ENCODE results near the gene PPP1R9B. TPM values are rescaled to one million over a fixed set of nuclear protein-coding genes. Genes with fewer than 3 reads are reported as not detected.

PPP1R9B gene
- total RNA-seq, 1 experiment from 2014 or later: 112 TPM

- no peak overlapping the region; the same call in 1 of the 2 replicates for H3K27ac ChIP-seq (ENCODE audit: low read depth, low read length)
- no TSS peak for BruUV-seq (replicated peaks)
- peaks cover 20% of the 10 kb centered on the region; the same call in 1 of the 2 replicates for H3K79me2 ChIP-seq (ENCODE audit: insufficient read depth, low read length)
- intact Hi-C loops (cut with micrococcal nuclease): no loop called here
- POLR2A ChIA-PET: no interaction called here
- no peak overlapping the region for H3K4me2 ChIP-seq (ENCODE audit: low read length)
- peaks cover 12 to 34% of the 10 kb centered on the region in 2 experiments for H3K4me1 ChIP-seq (ENCODE audit: control insufficient read depth in 1 of 2, insufficient read depth in 2 of 2, low read length in 2 of 2)
- TF ChIP-seq MAX (IDR thresholded peaks at IDR 0.05) (no peak), ATF3 (IDR thresholded peaks at IDR 0.05) (no peak), CEBPB (IDR thresholded peaks at IDR 0.05; ENCODE audit: low read depth) (no peak), SRF (IDR thresholded peaks at IDR 0.05; ENCODE audit: low read depth) (no peak), POLR2A (IDR thresholded peaks at IDR 0.05; ENCODE audit: borderline replicate concordance, extremely low read depth, insufficient read depth, insufficient read length) (no peak), TCF7L2 (IDR thresholded peaks at IDR 0.05; ENCODE audit: borderline replicate concordance, extremely low read depth, insufficient read depth, insufficient read length) (no peak), YY1 (IDR thresholded peaks at IDR 0.05; ENCODE audit: extremely low read depth, insufficient replicate concordance, low read depth, low read length) (no peak), EZH2 (IDR thresholded peaks at IDR 0.05) (no peak), EGR1 (IDR thresholded peaks at IDR 0.05; ENCODE audit: low read depth) (no peak), JUND (IDR thresholded peaks at IDR 0.05) (no peak), ELF1 (IDR thresholded peaks at IDR 0.05; ENCODE audit: borderline replicate concordance, low read depth) (no peak), RAD21 (IDR thresholded peaks at IDR 0.05; ENCODE audit: low read depth) (no peak), CBX3 (IDR thresholded peaks at IDR 0.05; ENCODE audit: low read depth) (no peak), SP1 (IDR thresholded peaks at IDR 0.05; ENCODE audit: low read depth) (no peak), EZH2phosphoT487 (IDR thresholded peaks at IDR 0.05; ENCODE audit: borderline replicate concordance) (no peak), FOSL1 (IDR thresholded peaks at IDR 0.05; ENCODE audit: low read depth) (no peak), SIN3A (IDR thresholded peaks at IDR 0.05; ENCODE audit: low read depth) (no peak), CTCF (IDR thresholded peaks at IDR 0.05 in 2 of 3, conservative IDR thresholded peaks at IDR 0.05 in 1 of 3; ENCODE audit: borderline replicate concordance in 1 of 3, insufficient read depth in 1 of 3, low read depth in 2 of 3, low read length in 2 of 3) (no peak), ZFX (IDR thresholded peaks at IDR 0.05) (no peak), REST (IDR thresholded peaks at IDR 0.05; ENCODE audit: low read depth) (no peak)
- ATAC-seq: no peak
- no peaks in the 10 kb centered on the region for H3K9me3 ChIP-seq (ENCODE audit: control insufficient read depth in 1 of 2, insufficient read depth in 1 of 2, low read depth in 1 of 2, low read length in 2 of 2)
- RAD21 ChIA-PET (ENCODE audit: low non-redundant PET in 1 of 2, low total read pairs in 2 of 2, uncharacterized antibody in 2 of 2, unreplicated experiment in 2 of 2): no interaction called here
- no peaks in the 10 kb centered on the region for H3K9me2 ChIP-seq (ENCODE audit: insufficient read depth)
- no peak overlapping the region for H3K9ac ChIP-seq (ENCODE audit: low read length)
- H3K4me3 ChIP-seq (replicated peaks in 1 of 2; ENCODE audit: low read depth in 1 of 2, low read length in 2 of 2): no peak overlapping the region
- H2AFZ ChIP-seq (ENCODE audit: low read depth, low read length, poor library complexity, severe bottlenecking): no peak overlapping the region
- H3K27me3 ChIP-seq (ENCODE audit: insufficient read depth, low read length): no peaks in the 10 kb centered on the region
- H3K36me3 ChIP-seq (ENCODE audit: control insufficient read depth in 1 of 2, insufficient read depth in 2 of 2, low read length in 2 of 2): peaks cover 61 to 70% of the 10 kb centered on the region in 2 experiments
- peaks cover 4% of the 10 kb centered on the region; the same call in 1 of the 2 replicates for H4K20me1 ChIP-seq (ENCODE audit: insufficient read depth)
- CTCF ChIA-PET: interaction anchor here (1.2 to 1.6 kb wide), 4 partner anchors 10 to 16 kb away, joined by 3 to 5 read pairs (median 4); no protein-coding TSS in a partner anchor
- DNase-seq (ENCODE audit: low read depth, low spot score): no peak
Measured at GRCh38 chr17:50136096-50136687, 14.3 kb downstream of the PPP1R9B start.

Data from HCT116 (cell line).